Bronchial epithelial cell (primary cell): ENCODE data around the gene ALAD. TPM values are rescaled to one million over a fixed set of nuclear protein-coding genes. Genes with fewer than 3 reads are reported as not detected.

Experiments
- DNase-seq: peaks from one replicate; pipeline ENCODE4 v3.0.0-alpha.2; 2010; ENCODE audit warnings: low read depth
- FAIRE-seq: peaks from 2 replicates; lab custom pipeline; 2011; peaks lifted over from hg19 to GRCh38; lab: Jason Lieb, UNC
- H3K27me3 ChIP-seq: 2 replicates; pipeline ENCODE4 v1.5.1; 2011; ENCODE audit warnings: low read length; ENCODE audit not compliant: control insufficient read depth, insufficient read depth
- H3K36me3 ChIP-seq: 2 replicates; pipeline ENCODE4 v1.5.1; 2011; ENCODE audit warnings: low read length; ENCODE audit not compliant: control insufficient read depth, insufficient read depth
- H3K4me3 ChIP-seq: 2 replicates; pipeline ENCODE4 v1.5.1; 2011; ENCODE audit warnings: mild to moderate bottlenecking, low read depth, low read length, control low read depth
- CTCF ChIP-seq: IDR thresholded peaks from 2 replicates; pipeline ENCODE4 v1.5.1; 2011; ENCODE audit warnings: mild to moderate bottlenecking, moderate library complexity, low read length, control low read depth, inconsistent platforms; ENCODE audit not compliant: insufficient read depth, severe bottlenecking
- total RNA-seq: library from RNA; depleted of rRNA; stranded (reverse); fragments of >200 nt; gene quantifications from 2 replicates; pipeline ENCODE4 v1.2.1, GENCODE V29; 2014

ALAD gene
- total RNA-seq, 1 donor from 2014 or later, result 3.2 TPM

DNA sequence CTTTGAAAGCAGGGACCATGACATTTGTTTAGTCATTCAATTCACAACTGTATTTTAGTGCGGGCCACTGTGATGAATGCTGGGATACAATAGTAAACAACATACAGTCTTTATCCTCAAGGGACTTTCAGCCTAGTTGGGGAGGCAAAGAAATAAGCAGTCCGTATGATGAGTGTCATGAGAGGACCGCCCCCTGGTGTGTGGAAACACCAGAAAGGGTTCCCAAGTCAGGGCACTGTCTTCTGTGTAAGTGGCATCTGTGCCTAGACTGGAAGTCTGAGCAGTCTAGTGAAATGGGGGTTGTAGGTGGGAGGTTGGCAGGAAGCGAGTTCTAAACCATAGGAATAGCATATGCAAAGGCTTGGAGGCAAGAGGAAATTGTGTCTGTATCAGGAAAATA lies 16.3 kb upstream of the ALAD start:
- Histone ChIP-seq H3K4me3 (no peak overlapping the region), H3K27me3 (no peaks in the 10 kb centered on the region), H3K36me3 (no peaks in the 10 kb centered on the region)
- no peak for FAIRE-seq
- DNase-seq, result no peak
- TF ChIP-seq CTCF, result peak; percentile 3

- TF ChIP-seq CTCF, result no peak
- Histone ChIP-seq H3K27me3 (no peaks in the 10 kb centered on the region), H3K36me3 (no peaks in the 10 kb centered on the region), H3K4me3 (no peak overlapping the region)
- DNase-seq, result no peak
- no peak for FAIRE-seq
Observed at GRCh38 chr9:113416149-113416721, 15.2 kb upstream of the ALAD start.

DNA sequence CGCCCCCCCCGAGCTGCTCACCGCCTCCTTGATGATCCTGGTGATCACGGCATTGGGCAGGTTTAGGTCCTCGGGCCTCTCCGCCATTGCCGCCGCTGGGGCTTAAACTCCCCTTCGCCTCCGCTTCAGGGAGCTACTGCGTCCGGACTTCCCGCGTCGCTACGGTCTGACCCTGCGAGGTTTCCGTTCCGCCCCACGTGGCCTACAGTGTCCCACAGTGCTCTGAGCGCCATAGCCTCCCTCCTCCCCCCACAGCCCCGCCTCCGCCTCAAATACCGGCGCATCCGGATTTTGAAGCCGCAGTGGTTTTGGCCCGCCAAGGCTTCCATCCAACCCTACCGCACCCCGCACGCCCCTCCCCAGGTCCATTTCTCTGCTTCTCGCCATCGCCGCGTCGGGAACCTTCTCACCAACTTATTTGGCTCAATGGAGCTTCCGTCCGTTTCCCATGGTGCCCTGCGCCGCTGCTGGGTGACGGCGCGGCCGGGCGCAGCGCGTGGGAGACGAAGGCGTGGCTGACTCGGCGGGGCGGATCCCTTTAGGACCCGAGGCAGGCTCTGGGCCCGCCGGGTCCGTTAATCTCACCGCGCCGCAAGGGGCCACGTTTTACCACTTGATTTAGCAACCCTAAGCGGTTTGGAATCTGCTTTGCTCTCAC lies 9.3 kb upstream of the ALAD start, which contains the start of the genes C9orf43 and POLE3:
TSS of gene C9orf43 (plus strand) at position 541 of the 658 bp plus-strand sequence. CDS start 2,747 bp downstream, outside the sequence.
TSS of gene POLE3 (minus strand) at position 469 of the 658 bp plus-strand sequence. CDS start at position 87, 382 bp downstream.
- FAIRE-seq (no peak), DNase-seq (peak; percentile 85)
- no peak for TF ChIP-seq CTCF
- no peaks in the 10 kb centered on the region for H3K27me3 ChIP-seq
- peaks cover 9% of the 10 kb centered on the region for H3K36me3 ChIP-seq
- peak within 1 kb of the TSS; percentile 81 for H3K4me3 ChIP-seq

DNA sequence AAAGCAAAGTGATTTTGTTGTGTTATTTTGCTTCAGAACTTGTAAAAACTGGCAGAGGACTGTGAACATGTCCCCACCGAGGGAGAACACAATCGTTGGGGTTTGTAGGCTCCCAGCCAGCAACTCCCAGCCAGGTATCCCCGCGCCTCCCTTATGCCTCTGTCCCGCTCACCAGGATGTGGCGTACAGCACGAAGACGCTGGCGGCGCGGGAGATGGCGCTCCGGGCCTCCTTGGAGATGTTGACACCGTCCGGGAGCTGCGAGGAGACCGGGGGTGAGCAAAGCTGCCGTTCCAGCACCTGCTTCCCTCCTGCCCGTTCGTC lies 8.8 kb upstream of the ALAD start:
- DNase-seq, result peak; percentile 7
- FAIRE-seq, result no peak
- H3K36me3 ChIP-seq, result peaks cover 9% of the 10 kb centered on the region
- H3K4me3 ChIP-seq, result peak overlapping the region; percentile 81
- TF ChIP-seq CTCF, result no peak
- H3K27me3 ChIP-seq, result no peaks in the 10 kb centered on the region

DNA sequence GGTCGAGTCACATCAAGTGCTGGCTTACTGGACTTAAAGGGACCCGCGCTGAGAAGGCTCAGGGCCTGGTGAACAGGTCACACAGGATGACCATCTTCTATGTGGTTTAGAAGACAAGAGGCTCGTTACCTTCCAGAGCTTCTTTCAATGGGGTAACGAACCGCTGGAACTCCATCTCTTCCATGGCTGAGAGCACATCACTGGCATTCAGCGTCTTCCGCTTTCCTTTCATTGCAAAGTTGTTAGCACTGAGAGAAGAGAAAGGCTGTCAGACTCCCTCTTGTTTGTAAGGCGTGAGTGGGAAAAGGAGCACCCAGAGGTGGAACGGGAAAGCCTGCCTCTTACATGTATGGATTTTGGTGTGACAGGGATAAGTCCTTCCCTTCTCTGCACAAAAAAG lies 8.4 kb upstream of the ALAD start:
- no peak for FAIRE-seq
- Histone ChIP-seq H3K4me3 (peak overlapping the region; percentile 81), H3K36me3 (peaks cover 9% of the 10 kb centered on the region), H3K27me3 (no peaks in the 10 kb centered on the region)
- TF ChIP-seq CTCF, result no peak
- DNase-seq, result no peak
